ENCODE measurements around the gene TCN1. TPM values are rescaled to one million over a fixed set of nuclear protein-coding genes. Genes with fewer than 3 reads are reported as not detected.

TCN1 gene
- total and polyA plus RNA-seq, 9 of the 15 experiments (the other 6 are each of a cell fraction or from before 2014, with no cell fraction given) = 0.63 to 25.9 (median 8.0) TPM

DNA sequence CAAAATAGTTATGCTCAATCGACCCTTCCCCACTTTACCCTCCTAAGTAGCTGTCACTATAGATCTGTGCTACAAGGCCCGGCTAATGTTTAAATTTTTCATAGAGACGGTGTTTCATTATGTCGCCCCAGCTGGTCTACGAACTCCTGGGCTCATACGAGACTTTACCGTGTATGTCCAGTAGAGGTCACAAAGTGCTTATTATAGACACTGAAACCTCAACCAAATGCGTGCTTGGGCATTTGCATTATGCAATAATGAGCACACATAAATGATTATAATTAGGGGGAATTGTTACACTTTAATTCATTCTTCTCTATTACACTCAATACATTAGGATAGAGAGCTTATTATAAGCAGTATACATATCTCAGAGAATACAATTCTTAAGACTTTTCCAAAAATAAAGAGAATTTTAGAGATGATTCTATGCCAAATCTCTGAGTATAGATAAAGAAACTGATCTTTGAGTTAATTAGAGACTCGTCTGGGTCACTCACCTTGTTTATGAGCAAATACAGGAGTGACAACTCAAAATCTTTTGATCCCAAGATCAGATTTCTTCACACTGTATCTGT lies 43.2 kb downstream of the TCN1 start (continued):
- TF ChIP-seq, protein P1, sequence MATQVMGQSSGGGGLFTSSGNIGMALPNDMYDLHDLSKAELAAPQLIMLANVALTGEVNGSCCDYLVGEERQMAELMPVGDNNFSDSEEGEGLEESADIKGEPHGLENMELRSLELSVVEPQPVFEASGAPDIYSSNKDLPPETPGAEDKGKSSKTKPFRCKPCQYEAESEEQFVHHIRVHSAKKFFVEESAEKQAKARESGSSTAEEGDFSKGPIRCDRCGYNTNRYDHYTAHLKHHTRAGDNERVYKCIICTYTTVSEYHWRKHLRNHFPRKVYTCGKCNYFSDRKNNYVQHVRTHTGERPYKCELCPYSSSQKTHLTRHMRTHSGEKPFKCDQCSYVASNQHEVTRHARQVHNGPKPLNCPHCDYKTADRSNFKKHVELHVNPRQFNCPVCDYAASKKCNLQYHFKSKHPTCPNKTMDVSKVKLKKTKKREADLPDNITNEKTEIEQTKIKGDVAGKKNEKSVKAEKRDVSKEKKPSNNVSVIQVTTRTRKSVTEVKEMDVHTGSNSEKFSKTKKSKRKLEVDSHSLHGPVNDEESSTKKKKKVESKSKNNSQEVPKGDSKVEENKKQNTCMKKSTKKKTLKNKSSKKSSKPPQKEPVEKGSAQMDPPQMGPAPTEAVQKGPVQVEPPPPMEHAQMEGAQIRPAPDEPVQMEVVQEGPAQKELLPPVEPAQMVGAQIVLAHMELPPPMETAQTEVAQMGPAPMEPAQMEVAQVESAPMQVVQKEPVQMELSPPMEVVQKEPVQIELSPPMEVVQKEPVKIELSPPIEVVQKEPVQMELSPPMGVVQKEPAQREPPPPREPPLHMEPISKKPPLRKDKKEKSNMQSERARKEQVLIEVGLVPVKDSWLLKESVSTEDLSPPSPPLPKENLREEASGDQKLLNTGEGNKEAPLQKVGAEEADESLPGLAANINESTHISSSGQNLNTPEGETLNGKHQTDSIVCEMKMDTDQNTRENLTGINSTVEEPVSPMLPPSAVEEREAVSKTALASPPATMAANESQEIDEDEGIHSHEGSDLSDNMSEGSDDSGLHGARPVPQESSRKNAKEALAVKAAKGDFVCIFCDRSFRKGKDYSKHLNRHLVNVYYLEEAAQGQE (IDR thresholded peaks at IDR 0.05; ENCODE audit: borderline replicate concordance) = peak; percentile 93
- TF ChIP-seq, protein P1 (CRISPR knock-in tag; IDR thresholded peaks at IDR 0.05; ENCODE audit: low read depth) = no peak
- TF ChIP-seq, protein P2, sequence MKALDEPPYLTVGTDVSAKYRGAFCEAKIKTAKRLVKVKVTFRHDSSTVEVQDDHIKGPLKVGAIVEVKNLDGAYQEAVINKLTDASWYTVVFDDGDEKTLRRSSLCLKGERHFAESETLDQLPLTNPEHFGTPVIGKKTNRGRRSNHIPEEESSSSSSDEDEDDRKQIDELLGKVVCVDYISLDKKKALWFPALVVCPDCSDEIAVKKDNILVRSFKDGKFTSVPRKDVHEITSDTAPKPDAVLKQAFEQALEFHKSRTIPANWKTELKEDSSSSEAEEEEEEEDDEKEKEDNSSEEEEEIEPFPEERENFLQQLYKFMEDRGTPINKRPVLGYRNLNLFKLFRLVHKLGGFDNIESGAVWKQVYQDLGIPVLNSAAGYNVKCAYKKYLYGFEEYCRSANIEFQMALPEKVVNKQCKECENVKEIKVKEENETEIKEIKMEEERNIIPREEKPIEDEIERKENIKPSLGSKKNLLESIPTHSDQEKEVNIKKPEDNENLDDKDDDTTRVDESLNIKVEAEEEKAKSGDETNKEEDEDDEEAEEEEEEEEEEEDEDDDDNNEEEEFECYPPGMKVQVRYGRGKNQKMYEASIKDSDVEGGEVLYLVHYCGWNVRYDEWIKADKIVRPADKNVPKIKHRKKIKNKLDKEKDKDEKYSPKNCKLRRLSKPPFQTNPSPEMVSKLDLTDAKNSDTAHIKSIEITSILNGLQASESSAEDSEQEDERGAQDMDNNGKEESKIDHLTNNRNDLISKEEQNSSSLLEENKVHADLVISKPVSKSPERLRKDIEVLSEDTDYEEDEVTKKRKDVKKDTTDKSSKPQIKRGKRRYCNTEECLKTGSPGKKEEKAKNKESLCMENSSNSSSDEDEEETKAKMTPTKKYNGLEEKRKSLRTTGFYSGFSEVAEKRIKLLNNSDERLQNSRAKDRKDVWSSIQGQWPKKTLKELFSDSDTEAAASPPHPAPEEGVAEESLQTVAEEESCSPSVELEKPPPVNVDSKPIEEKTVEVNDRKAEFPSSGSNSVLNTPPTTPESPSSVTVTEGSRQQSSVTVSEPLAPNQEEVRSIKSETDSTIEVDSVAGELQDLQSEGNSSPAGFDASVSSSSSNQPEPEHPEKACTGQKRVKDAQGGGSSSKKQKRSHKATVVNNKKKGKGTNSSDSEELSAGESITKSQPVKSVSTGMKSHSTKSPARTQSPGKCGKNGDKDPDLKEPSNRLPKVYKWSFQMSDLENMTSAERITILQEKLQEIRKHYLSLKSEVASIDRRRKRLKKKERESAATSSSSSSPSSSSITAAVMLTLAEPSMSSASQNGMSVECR (CRISPR knock-in tag; IDR thresholded peaks at IDR 0.05) = no peak
- TF ChIP-seq, protein P3, sequence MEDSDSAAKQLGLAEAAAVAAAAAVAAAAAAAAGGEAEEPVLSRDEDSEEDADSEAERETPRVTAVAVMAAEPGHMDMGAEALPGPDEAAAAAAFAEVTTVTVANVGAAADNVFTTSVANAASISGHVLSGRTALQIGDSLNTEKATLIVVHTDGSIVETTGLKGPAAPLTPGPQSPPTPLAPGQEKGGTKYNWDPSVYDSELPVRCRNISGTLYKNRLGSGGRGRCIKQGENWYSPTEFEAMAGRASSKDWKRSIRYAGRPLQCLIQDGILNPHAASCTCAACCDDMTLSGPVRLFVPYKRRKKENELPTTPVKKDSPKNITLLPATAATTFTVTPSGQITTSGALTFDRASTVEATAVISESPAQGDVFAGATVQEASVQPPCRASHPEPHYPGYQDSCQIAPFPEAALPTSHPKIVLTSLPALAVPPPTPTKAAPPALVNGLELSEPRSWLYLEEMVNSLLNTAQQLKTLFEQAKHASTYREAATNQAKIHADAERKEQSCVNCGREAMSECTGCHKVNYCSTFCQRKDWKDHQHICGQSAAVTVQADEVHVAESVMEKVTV (CRISPR knock-in tag; IDR thresholded peaks at IDR 0.05) = peak; percentile 86
- TF ChIP-seq CBX5 (IDR thresholded peaks at IDR 0.05; ENCODE audit: borderline replicate concordance, low read depth) (peak; percentile 34; the same call in 1 of the 2 replicates), CBX3 (IDR thresholded peaks at IDR 0.05; ENCODE audit: borderline replicate concordance in 1 of 2, low read length in 2 of 2) (peak in 1 of 2 experiments; percentile 74; a peak in 1 of 3 replicates), SOX6 (IDR thresholded peaks at IDR 0.05) (0 out of 2 replicates have a peak, but pooled peaks have one; percentile 15)
- TF ChIP-seq, protein P4, sequence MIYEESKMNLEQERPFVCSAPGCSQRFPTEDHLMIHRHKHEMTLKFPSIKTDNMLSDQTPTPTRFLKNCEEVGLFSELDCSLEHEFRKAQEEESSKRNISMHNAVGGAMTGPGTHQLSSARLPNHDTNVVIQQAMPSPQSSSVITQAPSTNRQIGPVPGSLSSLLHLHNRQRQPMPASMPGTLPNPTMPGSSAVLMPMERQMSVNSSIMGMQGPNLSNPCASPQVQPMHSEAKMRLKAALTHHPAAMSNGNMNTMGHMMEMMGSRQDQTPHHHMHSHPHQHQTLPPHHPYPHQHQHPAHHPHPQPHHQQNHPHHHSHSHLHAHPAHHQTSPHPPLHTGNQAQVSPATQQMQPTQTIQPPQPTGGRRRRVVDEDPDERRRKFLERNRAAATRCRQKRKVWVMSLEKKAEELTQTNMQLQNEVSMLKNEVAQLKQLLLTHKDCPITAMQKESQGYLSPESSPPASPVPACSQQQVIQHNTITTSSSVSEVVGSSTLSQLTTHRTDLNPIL (CRISPR knock-in tag; IDR thresholded peaks at IDR 0.05) = no peak
- TF ChIP-seq, protein P5, sequence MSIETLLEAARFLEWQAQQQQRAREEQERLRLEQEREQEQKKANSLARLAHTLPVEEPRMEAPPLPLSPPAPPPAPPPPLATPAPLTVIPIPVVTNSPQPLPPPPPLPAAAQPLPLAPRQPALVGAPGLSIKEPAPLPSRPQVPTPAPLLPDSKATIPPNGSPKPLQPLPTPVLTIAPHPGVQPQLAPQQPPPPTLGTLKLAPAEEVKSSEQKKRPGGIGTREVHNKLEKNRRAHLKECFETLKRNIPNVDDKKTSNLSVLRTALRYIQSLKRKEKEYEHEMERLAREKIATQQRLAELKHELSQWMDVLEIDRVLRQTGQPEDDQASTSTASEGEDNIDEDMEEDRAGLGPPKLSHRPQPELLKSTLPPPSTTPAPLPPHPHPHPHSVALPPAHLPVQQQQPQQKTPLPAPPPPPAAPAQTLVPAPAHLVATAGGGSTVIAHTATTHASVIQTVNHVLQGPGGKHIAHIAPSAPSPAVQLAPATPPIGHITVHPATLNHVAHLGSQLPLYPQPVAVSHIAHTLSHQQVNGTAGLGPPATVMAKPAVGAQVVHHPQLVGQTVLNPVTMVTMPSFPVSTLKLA (conservative IDR thresholded peaks at IDR 0.05) = peak in 1 of 2 experiments; percentile 33; a peak in 2 of 4 replicates

Measured in K562 (cell line).